ENCODE measurements around the gene GARIN5B.

DNA sequence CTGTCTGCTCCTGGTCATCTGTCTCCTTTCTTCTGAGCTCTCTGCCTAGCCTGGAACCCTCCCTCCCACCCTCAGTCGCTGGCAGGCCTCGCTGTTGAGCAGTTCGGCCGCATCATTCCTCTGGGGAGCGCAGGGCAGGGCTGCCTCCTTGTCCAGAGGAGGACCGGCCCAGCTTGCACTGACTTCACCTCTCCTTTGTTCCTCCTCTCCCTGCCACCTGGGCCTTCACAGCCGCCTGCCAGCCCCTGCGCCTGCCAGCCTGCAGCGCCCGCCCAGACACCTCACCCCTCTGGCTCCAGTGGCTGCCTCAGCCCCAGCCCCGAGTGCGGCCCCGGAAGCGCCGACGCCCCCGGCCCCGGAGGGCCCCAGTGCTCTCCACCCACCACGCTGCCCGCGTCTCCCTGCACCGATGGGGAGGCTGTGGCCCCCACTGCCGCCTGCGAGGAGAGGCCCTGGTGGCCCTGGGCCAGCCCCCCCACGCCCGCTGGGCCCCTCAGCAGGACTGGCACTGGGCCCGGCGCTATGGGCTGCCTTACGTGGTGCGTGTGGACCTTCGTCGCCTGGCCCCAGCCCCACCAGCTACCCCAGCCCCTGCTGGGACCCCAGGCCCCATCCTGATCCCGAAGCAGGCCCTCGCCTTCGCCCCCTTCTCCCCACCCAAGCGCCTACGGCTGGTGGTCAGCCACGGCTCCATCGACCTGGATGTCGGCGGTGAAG, 16.2 kb downstream of the GARIN5B start:
- no peak for TF ChIP-seq EZH2 (IDR thresholded peaks at IDR 0.05)
- no peak for TF ChIP-seq POLR2AphosphoS5 (IDR thresholded peaks at IDR 0.05; ENCODE audit: borderline replicate concordance, low read depth, low read length)

Measured in SK-N-MC (cell line).